HG03280 (cell line): ENCODE measurements around the gene TMEM41B.

ENCODE experiments used
- ATAC-seq: cut with Tn5 transposase; IDR thresholded peaks from one replicate; pipeline ENCODE4 v1.9.1; 2021; ENCODE audit warnings: mild to moderate bottlenecking, moderate library complexity; ENCODE audit not compliant: unreplicated experiment

TMEM41B gene

GRCh38 chr11:9310485-9311090 is 3.8 kb downstream of the TMEM41B start:
- ATAC-seq: no peak

- ATAC-seq: no peak
Measured at GRCh38 chr11:9304178-9304577, 10.2 kb downstream of the TMEM41B start.

DNA sequence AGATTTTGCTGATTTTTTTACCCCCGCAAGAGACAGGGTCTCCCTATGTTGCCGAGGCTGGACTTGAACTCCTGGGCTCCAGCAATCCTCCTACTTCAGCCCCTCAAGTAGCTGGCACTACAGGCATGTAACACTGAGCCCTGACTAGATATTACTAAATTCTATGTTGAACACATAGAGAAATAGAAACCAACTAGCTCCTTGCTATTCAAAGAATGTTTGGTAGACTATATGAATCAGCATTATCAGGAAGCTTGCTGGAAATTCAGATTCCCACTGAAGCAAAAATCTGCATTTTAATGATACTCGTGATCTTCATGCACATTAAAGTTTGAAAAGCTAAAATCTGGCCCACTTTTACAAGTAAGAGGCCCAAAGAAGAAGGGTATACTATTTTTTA is 11.9 kb downstream of the TMEM41B start:
- ATAC-seq: no peak

- ATAC-seq: no peak
Measured at GRCh38 chr11:9301720-9302119, 12.7 kb downstream of the TMEM41B start.

DNA sequence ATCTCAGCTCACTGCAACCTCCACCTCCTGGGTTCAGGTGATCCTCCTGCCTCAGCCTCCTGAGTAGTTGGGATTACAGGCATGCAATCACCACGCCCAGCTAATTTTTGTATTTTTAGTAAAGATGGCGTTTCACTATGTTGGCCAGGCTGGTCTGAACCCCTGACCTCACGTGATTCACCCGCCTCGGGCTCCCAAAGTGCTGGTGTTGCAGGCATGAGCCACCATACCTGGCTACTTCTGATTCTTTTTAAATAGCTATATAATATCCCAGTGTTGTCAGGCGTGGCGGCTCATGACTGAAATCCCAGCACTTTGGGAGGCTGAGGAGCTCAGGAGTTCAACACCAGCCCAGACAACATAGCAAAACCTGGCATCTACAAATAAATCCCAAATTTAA is 20.7 kb downstream of the TMEM41B start:
- no peak for ATAC-seq

DNA sequence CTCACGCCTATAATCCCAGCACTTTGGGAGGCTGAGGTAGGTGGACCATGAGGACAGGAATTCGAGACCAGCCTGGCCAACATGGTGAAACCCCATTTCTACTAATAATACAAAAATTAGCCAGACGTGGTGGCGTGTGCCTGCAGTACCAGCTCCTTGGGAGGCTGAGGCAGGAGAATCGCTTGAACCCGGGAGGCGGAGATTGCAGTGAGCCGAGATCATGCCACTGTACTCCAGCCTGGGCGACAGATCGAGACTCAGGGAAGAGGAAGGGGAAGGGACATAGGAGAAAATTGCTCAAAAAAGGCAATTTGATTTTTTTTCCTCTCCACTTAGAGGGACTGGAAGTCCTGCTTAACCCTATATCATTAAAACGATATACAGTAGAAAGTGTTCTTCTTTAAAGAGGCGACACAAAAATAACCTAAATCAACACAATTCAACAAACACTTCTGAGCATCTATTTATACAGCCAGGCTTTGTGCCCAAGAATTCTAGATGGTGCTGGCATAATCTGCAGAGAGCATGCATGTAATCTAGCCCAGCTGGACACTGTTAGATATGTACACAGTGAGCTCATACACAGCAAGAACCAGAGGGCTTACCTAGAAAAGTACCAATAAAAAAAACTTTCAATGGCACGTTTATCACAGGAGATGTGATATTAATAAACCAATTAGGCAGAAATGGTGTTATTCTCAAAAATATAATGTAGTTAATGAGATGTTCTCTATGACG is 28.4 kb downstream of the TMEM41B start:
- no peak for ATAC-seq

- ATAC-seq: peak; percentile 87
Measured at GRCh38 chr11:9280655-9281301, 33.6 kb downstream of the TMEM41B start.

- no peak for ATAC-seq
Measured at GRCh38 chr11:9277176-9277575, 37.2 kb downstream of the TMEM41B start.

DNA sequence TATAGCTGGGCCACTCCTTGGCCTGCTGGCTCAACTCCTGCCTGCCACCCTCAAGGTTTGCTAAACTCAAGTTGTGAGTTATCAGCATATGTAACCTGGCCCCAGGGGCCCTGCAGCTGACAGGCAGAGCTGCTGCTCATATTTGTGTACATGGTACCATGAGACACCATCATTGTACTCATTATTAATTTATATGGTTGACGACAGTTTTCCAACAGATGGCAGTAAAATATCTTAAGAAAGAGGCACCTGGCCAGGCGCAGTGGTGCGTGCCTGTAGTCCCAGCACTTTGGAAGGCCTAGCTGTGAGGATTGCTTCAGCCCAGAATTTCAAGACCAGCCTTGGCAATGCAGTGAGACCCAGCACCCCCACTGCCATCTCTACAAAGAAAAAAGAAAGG is 37.8 kb downstream of the TMEM41B start:
- no peak for ATAC-seq

GRCh38 chr11:9274499-9275258 is 39.7 kb downstream of the TMEM41B start:
- ATAC-seq: no peak

DNA sequence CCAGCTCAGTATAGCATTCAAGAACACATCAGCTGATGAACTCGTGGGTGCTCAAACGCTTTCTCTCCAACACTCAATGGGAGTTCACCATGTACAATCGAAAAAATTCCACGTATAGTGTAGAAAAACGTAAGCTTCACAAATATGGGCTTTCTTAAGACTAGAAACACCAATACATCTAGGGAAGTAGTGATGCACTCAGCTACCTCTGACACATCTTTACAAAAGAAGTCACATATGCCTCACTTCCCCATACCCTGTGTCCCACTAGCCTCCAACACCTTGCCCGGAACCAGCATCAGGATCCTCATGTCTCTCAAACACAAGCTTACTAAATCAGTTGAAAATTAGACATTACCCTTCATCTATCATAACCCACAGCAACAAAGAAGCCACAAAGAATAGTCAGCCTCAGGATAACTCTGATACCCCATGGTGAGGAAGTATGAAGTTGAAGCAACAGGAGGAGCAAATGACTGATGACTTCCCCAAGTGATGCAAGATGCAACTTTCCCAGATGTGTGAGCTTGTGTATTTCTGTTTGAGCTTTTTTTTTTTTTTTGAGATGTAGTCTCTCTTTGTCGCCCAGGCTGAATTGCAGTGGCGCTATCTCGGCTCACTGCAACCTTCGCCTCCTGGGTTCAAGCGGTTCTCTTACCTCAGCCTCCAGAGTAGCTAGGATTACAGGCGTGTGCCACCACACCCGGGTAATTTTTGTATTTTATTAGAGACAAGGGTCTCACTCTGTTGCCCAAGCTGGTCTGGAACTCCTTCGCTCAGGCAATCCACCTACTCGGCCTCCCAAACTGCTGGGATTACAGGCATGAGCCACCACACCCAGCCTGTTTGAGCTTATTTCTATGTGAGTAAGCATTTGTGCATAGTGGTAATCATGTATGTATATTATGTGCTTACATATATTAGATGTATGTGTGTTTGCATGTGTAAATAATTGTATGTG is 40.7 kb downstream of the TMEM41B start:
- ATAC-seq: no peak

- no peak for ATAC-seq
Measured at GRCh38 chr11:9269492-9270013, 44.8 kb downstream of the TMEM41B start.

GRCh38 chr11:9267680-9268079 is 46.7 kb downstream of the TMEM41B start:
- no peak for ATAC-seq

GRCh38 chr11:9266926-9267325 is 47.5 kb downstream of the TMEM41B start:
- ATAC-seq: no peak

- no peak for ATAC-seq
Measured at GRCh38 chr11:9266132-9266736, 48.2 kb downstream of the TMEM41B start.

DNA sequence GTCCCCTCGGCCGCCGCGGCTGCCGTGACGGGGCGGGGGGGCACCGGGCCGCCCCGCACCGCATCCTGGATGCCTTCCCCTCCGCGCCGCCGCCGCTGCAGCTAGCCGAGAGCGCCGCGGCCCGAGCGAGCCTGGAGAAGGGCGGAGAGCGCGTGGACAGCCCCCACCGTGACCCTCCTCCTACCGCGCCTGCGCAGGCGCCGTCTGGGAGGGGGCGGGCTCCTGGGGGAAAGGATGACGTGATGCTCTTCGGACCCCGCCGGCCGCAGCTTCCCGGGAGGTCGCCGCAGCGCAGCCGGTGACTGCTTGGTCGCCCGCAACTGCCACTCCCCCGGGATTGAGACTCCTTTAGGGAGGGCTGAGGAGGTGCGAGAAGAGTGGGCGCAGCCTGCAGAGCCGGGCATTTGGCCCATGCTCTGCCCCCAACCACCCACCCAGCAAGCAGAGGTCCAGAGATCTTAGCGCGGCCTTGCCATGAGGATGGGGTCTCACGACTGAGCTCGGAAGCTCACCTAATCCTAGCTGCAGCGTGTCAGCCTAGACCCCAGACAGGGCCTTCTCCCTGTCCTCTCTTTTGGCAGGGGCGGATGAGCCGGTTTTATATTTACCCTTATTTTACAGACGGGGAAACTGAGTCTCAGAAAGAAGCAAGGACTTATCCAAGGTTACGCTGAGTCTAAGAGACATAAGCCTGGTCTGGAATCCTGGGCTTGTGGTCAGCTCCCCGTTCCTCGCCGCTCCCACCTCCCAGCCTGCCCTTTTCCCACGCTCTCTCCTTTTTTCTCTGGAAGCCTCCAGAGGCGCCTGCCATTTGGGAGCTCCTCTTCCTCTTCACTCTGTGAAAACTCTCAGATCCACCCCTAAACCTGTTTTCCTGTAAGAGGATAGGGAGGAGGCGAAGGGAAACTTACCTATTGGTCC is 48.9 kb downstream of the TMEM41B start, which contains the start of gene DENND5A:
TSS of gene DENND5A (minus strand) at position 140 of the 921 bp plus-strand sequence. CDS start 281 bp downstream, outside the sequence.
- no peak for ATAC-seq

- ATAC-seq: peak; percentile 3
Measured at GRCh38 chr11:9264316-9265210, 49.8 kb downstream of the TMEM41B start.
